ENCODE data around the gene MIOX.
"Not testable (repeated sequence)": the region's sequence is repeated elsewhere in the genome, so short reads cannot be mapped to it uniquely, and the experiment has no call there.

The MIOX gene

DNA sequence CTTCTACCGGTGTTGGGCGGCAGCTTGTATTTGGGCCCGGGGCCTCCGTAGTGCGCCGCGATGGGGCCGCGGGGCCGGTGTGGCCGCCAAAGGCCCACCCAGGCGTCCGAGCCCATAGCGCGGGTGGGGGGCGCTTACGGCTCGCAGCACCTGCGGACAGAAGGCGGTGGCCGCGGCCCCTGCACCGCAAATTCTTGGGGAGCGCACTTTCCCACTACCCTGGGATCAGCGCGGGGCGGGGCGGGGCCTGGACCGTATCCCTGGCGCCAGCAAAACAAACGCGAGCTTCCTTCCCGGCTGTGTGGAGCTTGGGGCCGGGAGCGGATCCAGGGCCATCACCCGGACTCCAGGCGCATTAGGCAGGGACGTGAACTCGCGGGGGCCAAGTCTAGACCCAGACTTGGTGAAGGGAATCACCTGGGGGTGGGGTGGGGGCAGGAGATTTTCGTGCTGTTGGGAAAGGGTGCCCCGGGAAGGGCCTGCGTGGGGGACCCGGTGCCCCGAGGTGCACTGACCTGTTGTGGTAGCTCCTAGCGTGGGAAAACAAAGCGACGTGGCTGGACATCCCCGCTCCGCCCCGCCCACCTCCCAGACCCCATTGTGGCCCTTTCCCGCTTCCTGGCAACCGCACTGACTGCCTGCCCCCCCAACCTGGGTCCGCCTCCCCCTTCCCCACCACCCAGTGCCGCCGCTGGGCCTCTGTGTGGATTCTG, 45.5 kb downstream of the MIOX start:
- no peak for DNase-seq

DNA sequence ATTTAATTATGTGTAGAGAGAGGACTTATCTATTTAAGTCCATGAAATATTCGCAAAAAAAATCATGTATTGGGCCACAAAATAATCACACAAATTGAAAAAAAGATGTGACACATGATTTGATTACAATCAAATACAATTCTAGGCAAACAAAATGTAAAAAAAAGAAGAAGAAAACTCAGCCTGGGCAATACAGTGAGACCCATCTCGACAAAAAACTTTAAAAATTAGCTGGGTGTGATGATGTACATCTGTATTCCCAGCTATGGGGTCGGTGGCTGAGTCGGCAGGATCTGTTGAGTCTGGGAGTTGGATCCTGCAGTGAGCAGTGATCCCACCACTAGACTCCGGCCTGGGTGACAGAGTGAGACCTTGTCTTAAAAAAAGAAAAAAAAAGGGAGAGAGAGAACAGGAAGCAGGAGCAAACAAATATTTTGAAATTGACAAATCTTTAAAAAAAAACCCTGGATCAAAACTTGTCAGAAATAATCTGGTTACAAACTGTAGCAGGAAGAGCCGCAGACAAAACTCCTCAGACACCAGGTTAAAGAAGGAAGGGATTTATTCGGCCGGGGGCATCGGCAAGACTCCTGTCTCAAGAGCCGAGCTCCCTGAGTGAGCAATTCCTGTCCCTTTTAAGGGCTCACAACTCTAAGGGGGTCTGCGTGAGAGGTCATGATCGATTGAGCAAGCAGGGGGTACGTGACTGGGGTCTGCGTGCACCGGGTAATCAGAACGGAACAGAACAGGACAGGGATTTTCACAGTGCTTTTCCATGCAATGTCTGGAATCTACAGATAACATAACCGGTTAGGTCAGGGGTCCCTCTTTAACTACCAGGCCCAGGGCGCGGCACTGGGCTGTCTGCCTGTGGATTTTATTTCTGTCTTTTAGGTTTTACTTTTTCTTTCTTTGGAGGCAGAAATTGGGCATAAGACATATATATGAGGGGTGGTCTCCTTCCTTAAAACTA, 46.5 kb downstream of the MIOX start:
- DNase-seq: no peak

DNA sequence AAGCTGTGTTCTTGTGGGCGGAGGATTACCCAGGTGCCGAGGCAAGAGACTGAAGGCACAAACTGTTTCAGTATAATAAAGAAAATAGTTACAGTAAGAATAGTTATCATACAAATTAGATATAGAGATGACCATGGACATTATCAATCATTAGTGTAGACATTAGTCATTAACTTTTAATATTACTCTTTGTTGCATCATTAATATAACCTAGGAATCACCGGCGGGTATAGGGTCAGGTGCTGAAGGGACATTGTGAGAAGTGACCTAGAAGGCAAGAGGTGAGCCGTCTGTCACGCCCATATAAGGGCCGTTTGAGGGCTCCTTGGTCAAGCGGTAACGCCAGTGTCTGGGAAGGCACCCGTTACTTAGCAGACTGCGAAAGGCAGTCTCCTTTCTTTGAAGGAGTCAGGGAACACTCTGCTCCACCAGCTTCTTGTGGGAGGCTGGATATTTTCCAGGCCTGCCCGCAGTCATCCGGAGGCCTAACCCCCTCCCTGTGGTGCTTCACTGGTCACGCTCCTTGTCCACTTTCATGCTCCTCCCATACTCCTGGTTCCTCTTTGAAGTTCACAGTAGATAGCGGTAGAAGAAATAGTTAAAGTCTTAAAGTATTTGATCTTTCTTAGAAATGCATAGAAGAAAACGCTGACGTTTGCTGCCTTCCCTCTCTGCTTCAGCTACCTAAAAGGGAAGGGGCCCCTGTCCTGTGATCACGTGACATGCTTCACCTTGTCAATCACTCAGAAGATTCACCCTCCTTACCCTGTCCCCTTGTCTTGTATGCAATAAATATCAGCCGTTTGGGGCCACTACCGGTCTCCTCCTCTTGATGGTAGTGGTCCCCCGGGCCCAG, 47.4 kb downstream of the MIOX start:
- not testable (repeated sequence) for DNase-seq

DNA sequence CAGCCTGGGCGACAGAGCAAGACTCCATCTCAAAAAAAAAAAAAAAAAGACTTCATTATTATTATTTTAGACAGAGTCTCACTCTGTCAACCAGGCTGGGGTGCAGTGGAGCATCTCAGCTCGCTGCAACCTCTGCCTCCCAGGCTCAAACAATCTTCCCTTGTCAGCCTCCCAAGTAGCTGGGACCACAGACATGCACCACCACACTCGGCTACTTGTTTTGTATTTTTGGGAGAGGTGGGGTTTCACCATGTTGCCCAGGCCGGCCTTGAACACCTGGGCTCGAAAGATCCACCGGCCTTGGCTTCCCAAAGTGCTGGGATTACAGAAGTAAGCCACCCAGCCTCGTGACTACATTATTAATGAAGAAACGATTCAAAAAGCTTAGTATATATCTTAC, 48.5 kb downstream of the MIOX start:
- no peak for DNase-seq

DNA sequence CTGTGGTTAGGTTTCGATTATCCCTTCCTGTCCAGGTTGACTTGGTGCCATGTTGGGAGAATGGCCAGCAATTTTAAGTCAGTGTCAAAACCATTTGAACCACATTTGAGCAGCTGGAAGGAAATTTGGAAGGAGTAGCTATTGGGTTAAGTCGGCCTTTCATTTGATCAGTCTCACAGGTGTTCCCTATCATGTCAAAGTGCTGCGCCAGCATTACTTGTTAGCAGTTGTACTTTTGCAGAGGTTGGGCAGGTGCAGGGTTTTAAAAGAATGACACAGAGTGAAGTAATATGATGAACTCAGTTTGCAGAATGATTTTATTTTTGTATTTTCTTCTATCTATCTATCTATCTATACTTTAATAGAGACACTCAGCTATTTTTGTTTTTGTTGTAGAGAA, 49.6 kb downstream of the MIOX start:
- DNase-seq: no peak

DNA sequence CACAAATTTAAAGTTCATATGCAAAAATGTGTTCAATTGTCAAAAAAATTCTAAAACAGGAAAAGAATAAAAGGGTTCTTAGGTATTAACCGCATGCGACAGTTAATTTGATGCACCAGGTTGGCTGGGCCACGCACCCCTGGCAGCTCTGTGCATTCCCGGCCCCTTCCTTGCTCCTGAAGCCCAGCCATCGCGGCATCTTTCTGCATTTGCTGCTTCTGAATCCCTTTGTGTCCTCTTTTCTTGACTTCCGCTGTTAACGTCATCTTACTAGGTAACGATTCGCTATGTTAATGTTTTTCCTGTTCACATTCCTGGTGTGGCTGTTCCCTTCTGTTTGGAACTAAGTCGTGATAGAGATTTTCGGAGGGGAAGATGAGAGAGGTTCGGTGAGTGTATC, 51.1 kb downstream of the MIOX start:
- DNase-seq: no peak
